Measurements from ENCODE around the gene DNAH10.

DNAH10 gene

GRCh38 chr12:123950476-123951349 is 188.6 kb downstream of the DNAH10 start:
- no peak for DNase-seq

GRCh38 chr12:123951467-123951866 is 189.4 kb downstream of the DNAH10 start:
- DNase-seq = no peak

DNA sequence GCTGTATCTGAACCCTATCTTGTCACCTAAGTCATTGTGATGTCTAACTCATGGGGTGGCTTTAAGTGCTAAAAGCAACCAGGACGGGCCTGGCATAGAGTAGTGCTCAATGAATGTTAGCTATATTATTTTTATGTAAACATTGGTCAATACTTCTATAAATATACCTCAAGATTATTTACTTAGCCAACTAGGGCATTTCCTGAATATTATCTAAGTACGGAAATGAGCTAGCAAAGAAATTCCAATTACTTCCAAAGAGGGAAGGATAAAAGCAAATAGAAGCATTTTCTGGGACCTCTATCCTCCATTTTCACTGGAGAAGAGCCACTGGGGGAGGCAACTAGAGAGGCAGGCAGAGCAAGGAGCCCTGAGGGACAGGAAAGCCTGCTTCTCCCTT is 189.9 kb downstream of the DNAH10 start:
- DNase-seq = no peak

- no peak for DNase-seq
Observed at GRCh38 chr12:123954647-123955350, 192.7 kb downstream of the DNAH10 start.

DNA sequence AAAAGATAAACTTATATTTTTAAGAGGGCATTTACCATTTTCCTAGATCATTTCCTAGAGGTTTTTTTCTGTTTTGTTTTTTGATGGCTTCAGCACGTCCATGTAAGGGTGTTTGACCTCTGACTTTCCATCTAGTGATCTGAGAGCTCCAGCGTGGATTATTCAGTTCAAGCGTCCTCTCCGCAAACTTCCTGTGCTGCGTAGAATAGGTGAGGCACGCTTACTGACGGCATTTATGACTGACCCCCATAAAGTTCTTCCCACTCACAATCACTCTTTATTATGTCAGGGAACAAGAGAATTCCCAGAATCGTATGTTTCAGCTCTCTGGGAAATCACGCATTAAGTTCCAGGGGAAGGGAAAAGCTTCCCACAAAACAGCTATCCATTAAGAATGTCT is 194.1 kb downstream of the DNAH10 start:
- no peak for DNase-seq

DNA sequence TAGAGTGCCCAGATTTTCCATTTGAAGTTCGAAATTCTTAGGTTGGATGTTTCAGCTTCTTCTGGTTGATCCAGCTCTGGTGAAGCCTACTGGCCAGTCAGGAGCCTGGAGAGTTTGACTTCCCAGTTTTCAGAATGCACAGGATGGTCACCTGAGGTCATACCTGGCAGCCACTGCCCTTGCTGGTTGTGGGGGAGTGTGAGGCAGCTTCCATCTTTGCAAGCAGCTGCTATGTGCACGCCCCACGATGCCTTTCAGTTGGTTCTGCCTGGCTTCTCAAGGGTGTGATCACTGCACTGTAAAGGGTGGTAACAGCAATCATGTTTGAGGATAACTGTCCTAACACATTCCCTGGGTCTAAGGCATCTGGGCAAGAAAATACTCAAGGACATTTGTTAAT is 195.1 kb downstream of the DNAH10 start:
- no peak for DNase-seq

GRCh38 chr12:123958462-123958861 is 196.4 kb downstream of the DNAH10 start:
- DNase-seq = no peak

- DNase-seq = no peak
Observed at GRCh38 chr12:123958876-123959275, 196.8 kb downstream of the DNAH10 start.

GRCh38 chr12:123960029-123960735 is 198.1 kb downstream of the DNAH10 start:
- DNase-seq = no peak

DNA sequence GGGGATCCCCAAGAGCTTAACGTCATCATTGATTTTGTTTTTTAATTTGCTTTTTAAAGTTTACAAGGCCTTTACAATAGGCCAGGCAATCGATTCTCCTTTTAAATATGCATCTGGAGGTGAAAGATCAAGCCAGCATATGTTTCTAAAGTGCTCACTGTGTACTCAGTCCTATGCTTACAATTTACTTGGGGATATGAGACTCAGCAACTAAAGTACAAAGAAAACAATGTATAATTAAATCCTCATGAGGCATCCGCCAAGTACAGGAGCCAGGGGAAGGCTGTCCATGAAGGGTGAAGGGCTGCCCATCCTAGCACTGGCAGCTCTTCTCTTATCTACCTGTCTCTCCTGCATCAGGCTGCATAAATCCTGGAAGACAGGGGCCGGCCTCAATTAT is 198.8 kb downstream of the DNAH10 start:
- no peak for DNase-seq

- DNase-seq = no peak
Observed at GRCh38 chr12:123961585-123962345, 199.7 kb downstream of the DNAH10 start.

GRCh38 chr12:123962513-123962912 is 200.4 kb downstream of the DNAH10 start:
- no peak for DNase-seq

DNA sequence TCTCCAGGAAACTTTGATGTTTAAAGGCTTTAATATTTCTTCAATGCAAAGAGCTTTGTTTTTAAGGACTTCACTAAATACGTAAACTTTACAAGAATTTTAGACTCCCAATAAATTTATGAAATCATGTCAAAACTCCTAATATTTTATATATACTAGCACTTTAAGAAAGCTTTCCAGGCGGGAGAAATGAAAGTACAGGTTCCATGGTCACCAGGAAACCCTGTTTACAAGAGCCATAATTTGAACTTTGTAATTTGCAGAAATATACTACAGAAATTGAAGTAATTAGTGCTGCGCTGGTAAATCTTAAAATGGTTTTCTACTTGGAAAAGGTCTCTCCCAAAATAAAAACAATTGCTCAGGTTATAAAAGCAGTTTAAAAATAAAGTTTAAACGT is 201.7 kb downstream of the DNAH10 start:
- DNase-seq = no peak

DNA sequence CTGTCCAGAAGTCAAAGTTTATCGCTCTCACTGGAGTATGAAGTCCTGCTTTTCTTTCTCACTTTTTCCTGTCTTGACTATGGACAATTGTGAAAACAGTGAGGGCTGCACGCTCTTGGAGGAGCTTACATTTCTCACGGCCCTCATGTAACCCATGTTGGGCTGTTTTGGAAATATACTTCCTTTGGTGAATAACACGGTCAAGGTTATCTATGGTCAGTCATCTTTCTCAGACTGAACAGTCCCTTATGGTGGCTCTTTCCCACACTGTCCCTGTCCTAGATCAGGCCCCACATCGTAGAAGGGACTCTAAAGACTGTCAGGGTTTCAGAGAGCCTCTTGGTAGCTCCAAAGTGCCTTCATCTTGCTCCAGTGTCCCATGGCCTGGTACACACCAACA is 203.3 kb downstream of the DNAH10 start:
- no peak for DNase-seq

DNA sequence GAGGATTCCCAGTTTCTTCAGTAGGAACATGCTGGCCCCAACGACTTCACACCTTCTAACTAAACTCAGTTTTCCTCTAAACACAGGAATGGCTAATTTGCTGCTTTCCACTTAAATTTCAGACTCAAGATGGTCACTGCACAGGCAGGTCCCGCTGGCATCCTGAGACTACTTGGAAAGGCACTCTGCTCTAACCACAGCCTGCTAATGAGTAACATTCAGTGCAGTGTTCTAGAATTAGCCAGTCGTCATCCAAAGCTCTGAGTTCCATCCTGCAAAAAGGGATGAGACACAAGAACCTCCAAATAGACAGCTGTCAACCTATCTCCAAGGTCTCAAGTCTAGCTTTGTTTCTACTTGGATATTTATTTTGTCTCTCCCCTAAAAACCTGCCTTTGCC is 204.5 kb downstream of the DNAH10 start:
- DNase-seq = no peak

GRCh38 chr12:123967121-123967586 is 205.1 kb downstream of the DNAH10 start:
- DNase-seq = no peak

GRCh38 chr12:123971449-123971769 is 209.3 kb downstream of the DNAH10 start:
- DNase-seq = no peak

GRCh38 chr12:123971770-123972456 is 209.8 kb downstream of the DNAH10 start:
- no peak for DNase-seq

GRCh38 chr12:123972457-123973401 is 210.6 kb downstream of the DNAH10 start, which contains the start of the genes CCDC92 and ZNF664:
Gene CCDC92, minus strand, starts transcription at chr12:123972831. Its CDS starts 28,526 bp downstream, at chr12:123944305.
Gene ZNF664, plus strand, starts transcription at chr12:123973215. Its CDS starts 38,930 bp downstream, at chr12:124012145.
- peak; percentile 94 for DNase-seq

DNA sequence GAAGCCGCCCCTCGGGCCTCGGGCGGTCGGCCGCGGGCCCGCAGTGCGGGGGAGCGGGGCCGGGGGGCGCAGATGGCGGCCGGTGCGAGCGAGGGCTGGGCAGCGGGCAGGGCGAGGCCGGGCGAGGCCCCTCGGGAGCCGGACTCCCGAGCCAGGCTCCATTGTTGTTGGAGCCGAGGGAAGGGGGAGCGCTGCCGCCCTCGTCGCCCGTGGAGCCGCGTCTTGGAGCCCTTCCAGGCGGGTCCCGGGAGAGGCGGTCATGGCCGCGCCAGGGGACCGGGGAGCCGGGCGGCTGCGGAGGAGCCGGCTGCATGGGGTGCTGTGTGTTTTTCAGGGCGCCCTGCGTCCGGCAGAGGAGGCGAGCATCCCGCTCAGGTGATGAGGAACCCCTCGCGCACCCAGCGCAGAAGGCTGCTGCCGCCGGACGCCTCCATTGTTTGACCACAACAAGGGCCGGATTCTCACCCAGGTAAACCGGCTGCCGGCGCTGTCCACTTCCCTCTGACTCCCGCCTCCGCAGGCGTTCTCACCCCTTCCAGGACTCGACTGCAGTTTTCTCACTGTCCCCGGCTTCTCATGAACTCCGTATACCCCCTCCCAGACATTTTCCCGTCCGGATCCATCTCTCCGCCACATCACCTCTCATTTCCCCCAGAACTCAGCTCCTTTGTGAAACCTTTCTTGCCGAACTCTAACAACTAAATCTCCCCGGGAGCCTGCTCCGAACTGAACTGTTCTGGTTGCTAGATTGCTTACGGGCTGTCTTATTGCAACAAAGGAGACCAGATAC is 211.6 kb downstream of the DNAH10 start:
- DNase-seq = no peak

Data from NCI-H2029 (cell line).